Measurements from ENCODE around the gene SENP6.
"Not testable (repeated sequence)": the region's sequence is repeated elsewhere in the genome, so short reads cannot be mapped to it uniquely, and the experiment has no call there.

SENP6 gene

GRCh38 chr6:75673884-75674283 is 72.2 kb downstream of the SENP6 start:
- DNase-seq = no peak

- no peak for DNase-seq
Measured at GRCh38 chr6:75676377-75676776, 74.7 kb downstream of the SENP6 start.

- DNase-seq = not testable (repeated sequence)
Measured at GRCh38 chr6:75682548-75682947, 80.9 kb downstream of the SENP6 start.

GRCh38 chr6:75683005-75683404 is 81.3 kb downstream of the SENP6 start:
- DNase-seq = not testable (repeated sequence)

GRCh38 chr6:75687535-75687934 is 85.9 kb downstream of the SENP6 start:
- DNase-seq = not testable (repeated sequence)

- DNase-seq = not testable (repeated sequence)
Measured at GRCh38 chr6:75687937-75688336, 86.3 kb downstream of the SENP6 start.

GRCh38 chr6:75689576-75689975 is 87.9 kb downstream of the SENP6 start:
- DNase-seq = no peak

GRCh38 chr6:75691012-75691411 is 89.3 kb downstream of the SENP6 start:
- peak; percentile 12 for DNase-seq

GRCh38 chr6:75693534-75693933 is 91.9 kb downstream of the SENP6 start:
- DNase-seq = peak; percentile 49

- no peak for DNase-seq
Measured at GRCh38 chr6:75694406-75694805, 92.7 kb downstream of the SENP6 start.

- not testable (repeated sequence) for DNase-seq
Measured at GRCh38 chr6:75708334-75708733, 106.7 kb downstream of the SENP6 start.

- no peak for DNase-seq
Measured at GRCh38 chr6:75711173-75711572, 109.5 kb downstream of the SENP6 start.

GRCh38 chr6:75719133-75719532 is 117.5 kb downstream of the SENP6 start:
- DNase-seq = no peak

GRCh38 chr6:75723382-75723781 is 121.7 kb downstream of the SENP6 start:
- no peak for DNase-seq

- DNase-seq = no peak
Measured at GRCh38 chr6:75727206-75727605, 125.5 kb downstream of the SENP6 start.

- not testable (repeated sequence) for DNase-seq
Measured at GRCh38 chr6:75731029-75731428, 129.3 kb downstream of the SENP6 start.

GRCh38 chr6:75735491-75736186 is 134.0 kb downstream of the SENP6 start:
- peak; percentile 23 for DNase-seq

- no peak for DNase-seq
Measured at GRCh38 chr6:75743971-75744370, 142.3 kb downstream of the SENP6 start.

GRCh38 chr6:75745404-75745803 is 143.7 kb downstream of the SENP6 start:
- no peak for DNase-seq

- DNase-seq = no peak
Measured at GRCh38 chr6:75746221-75746620, 144.5 kb downstream of the SENP6 start.

- DNase-seq = no peak
Measured at GRCh38 chr6:75747152-75747992, 145.7 kb downstream of the SENP6 start.

- no peak for DNase-seq
Measured at GRCh38 chr6:75748003-75748742, 146.5 kb downstream of the SENP6 start.
